Measurements from ENCODE around the gene GSPT2.

- no peak for TF ChIP-seq CTCF (IDR thresholded peaks at IDR 0.05)
- TF ChIP-seq POLR2A (IDR thresholded peaks at IDR 0.05), result no peak
These were observed 15.0 kb upstream of the GSPT2 start for GRCh38 chrX:51728202-51728601.

Data from suprapubic skin (tissue), 3 donors.